HL-60/S4 treated with phorbol 12-myristate 13-acetate at 8.2 ng/mL for 4 days and 3 days (cell line): ENCODE results near the gene TEX48.

Experiments used
- in situ Hi-C: fragments of 300-500 bp; cut with MboI; formaldehyde crosslinking; loops from 2 replicates; pipeline ENCODE4 v1.15.0; 2022; ENCODE audit warnings: low sequenced_read_pairs

The TEX48 gene

DNA sequence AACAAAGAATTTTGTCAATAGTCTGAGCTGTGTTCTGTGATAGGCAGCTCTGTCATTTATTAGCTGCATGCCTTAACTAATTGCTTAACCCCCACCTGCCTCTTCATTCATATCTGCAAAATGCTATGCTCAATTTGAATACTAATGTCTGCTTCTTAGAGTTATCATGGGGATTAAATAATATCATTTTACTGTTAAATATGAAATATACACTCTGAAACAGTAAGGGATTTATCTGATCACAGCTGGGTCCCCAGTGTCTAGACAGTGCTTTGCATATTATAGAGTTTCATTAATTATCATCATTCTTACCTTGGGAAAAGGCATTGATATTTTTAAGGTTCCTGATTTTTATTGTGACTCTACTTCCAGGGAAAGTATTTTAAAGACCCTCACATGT is 12.0 kb downstream of the TEX48 start:
- in situ Hi-C loops, result loop anchor here (10.0 kb wide), 1 partner anchor 345 kb away; no protein-coding TSS in a partner anchor

DNA sequence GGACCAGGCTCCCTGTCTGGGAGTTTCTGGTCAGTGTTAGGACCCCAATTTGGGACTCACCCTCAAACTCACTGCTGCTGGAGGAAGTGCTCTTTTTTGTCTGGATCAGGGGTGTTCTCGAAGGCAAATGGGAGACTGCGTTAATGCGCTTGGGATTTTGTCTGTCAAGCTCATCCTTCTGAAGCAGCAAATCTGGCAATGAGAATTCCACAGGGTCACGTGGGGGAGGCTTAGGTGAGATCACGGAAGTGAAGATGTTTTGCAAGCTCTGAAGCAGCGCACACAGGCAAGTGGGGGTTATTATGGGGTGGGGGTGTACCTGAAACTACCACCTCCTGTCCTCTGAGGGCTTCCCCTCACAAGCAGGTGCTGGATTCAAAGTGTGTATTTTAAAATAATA is 13.8 kb downstream of the TEX48 start:
- in situ Hi-C loops, result no loop called here

DNA sequence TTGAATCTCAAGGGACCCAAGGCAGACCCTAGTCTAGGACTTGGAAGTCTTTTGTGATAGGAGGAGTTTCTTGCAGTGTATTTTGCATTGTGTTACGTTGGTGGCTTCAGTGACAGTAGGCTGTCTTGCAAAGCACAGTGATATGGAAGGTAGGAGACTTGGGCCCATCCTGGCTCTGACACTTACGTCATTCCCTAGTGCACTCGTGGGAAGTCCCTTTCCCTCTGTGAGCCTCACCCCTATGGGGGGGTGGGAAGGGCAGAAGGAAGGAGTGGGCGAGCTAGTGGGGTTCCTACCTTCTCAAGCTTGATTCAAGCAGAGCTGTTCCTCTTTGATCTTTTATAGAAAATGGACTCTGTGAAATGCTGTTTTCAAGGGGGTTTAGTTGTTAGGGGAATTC is 15.1 kb downstream of the TEX48 start:
- in situ Hi-C loops, result no loop called here

DNA sequence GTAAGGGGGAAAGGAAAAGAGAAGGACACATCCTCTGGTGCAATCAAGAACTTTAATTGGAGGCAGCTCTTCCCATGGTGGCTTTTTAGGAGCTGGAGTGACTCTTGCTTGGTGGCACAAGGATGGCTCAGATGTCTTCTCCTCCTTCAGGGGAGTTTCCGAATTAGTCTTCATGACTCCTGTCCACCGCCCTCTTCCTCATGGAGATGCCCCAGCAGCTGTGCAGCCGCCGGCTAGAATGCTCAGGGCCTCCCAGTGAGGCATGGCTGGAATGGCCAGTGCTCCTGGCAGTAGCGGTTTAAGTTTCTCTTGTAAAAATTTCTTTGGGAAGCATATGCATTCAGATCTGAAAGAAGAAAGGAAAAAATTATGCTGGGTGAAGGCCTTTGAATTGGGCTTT is 15.6 kb downstream of the TEX48 start:
- in situ Hi-C loops, result no loop called here

DNA sequence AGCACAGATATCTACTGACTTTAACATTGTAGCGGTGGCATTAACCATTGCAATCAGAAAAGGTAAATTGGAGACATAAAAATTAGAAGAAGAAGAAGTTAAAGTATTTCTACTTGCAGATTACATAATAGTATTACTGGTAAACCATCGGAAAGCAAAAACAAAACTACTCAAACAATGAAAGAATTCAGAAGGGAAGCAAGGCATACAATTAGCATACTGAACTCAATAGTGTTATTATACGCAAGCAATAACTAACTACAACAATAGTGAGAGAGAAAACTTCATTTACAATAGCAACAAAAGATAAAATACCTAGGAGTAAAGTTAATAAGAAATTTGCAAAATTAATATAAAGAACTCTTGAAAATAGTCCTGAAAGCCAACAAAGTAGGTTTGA is 17.8 kb downstream of the TEX48 start:
- in situ Hi-C loops, result no loop called here

DNA sequence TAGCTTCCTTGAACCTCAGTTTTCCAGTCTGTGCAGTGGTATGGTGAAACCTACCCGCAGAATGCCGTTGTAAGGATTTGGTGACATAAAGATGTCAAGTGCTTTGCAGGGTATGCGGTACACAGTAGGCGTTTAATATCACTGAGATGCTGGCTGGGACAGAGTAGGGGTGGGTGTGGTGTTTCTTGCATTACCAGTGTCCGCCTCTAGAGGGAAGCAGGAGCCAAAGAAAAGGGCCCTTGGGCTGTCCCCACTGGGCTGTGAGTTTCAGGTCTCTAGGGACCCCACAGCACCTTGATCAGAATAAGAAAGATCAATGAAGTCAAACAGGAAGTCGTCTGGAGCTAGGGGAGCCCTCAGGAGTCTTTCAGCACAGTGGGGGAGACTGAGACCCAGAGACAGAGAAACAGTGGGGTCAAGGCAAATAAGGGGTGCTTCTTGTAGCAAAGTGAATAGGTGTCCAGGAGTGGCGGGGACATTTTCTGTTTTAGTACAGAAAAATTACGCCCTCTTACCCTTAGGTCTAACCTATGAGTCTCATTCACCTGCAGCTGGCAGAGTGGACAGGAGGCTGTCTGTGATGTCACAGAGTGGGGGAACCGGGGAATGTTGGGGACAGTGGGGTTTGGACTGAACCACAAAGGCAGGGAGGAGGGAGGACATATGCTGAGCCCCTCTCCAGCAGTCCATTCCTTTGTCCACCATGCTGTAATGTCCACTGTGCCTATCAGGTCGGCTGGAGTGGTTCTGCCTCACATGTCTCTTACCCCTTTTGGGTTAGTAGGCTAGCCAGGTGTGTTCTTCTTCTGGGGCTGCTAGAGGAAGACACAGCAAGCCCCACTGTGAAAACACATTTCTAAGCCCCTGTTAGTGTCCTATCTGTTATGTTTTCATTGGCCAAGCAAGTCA is 19.7 kb downstream of the TEX48 start:
- in situ Hi-C loops, result no loop called here

DNA sequence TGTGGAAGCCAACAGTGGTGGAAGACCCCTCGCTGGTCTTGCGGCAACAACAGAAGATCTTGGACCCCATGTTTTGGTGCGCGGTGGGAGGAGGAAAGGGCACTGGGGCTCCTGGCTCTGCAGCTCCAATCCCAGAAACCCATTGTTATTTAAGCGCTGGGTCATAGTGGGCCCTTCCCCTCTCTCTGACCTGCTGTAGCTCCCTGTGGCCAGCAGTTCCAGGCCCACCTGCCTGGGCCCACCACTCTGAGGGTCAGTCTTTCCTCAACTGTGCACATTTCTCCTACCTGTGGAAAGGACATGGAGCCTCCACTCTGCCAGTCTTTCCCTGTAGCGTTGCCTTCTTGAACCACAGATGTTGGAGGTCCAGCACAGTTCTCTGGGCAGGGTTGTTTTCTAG is 24.3 kb downstream of the TEX48 start, which contains the start of gene TEX53:
TSS of gene TEX53 (minus strand) at position 101 of the 400 bp plus-strand sequence. CDS start at position 70, 31 bp downstream.
- in situ Hi-C loops, result loop anchor here (10.0 kb wide), 2 partner anchors 153 to 243 kb away; partner anchors contain the start of gene WHRN

DNA sequence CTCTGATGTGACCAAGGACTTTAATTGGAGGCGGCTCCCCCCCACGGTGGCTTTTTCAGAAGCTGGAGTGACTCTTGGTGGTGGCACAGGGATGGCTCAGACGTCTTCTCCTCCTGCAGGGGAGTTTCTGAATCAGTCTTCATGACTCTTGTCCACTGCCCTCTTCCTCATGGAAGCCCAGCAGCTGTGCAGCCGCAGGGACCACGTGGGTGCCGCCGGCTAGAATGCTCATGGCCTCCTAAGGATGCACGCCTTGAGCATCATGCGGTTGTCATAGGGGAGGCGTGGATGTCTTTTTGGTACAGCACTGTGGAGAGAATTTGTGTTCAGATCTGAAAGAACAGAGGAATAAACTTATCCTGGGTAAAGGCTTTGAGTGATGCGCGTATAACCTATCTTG is 25.7 kb downstream of the TEX48 start:
- in situ Hi-C loops, result loop anchor here (10.0 kb wide), 2 partner anchors 152 to 242 kb away; partner anchors contain the start of gene WHRN

DNA sequence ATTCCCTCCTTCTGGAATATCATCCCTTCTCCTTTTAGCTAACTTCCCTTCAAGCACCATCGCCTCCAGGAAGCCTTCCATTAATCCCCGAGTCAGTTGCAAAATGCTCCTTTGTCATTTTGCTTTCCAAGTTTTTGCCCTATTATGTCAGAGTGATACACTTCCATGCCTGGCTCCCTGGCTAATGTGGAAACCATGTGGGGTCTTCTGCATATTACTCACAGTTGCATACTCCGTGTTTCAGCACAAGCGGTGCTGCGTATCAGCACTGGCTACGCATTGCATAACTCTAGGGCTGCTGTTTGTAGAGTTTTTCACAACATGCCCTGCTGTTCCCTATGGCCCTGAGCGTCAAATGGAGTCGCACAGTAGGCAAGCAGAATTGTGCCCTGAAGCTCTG is 26.3 kb downstream of the TEX48 start:
- in situ Hi-C loops, result loop anchor here (10.0 kb wide), 2 partner anchors 151 to 241 kb away; partner anchors contain the start of gene WHRN

DNA sequence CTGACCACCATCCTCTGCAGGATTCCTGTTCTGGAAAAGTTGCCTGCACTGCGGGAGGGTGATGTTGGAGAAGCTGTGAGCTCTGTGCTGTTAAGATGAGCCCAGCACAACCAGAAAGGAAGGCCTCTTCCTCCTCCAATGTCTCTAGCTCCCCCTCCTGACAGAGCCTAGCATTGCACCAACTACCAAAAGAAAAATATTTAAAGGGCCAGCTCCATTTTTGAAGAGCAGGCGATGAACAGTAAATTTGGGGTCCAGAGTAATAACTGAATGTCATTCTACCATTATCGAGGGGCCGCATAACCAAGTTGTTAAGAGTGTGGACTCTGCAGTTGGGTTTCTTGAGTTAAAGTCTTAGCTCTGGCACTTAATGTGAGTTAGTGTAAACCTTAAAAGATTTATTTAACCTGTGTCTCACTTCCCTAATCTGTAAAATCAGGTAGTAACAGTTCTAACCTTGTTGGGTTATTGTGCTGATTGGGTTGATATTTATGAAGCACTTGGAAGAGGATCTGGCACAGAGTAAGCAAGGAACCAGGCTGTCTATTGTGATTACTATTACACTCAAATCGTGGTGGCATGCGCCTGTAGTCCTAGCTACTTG is 28.3 kb downstream of the TEX48 start:
- in situ Hi-C loops, result loop anchor here (10.0 kb wide), 2 partner anchors 149 to 239 kb away; partner anchors contain the start of gene WHRN

DNA sequence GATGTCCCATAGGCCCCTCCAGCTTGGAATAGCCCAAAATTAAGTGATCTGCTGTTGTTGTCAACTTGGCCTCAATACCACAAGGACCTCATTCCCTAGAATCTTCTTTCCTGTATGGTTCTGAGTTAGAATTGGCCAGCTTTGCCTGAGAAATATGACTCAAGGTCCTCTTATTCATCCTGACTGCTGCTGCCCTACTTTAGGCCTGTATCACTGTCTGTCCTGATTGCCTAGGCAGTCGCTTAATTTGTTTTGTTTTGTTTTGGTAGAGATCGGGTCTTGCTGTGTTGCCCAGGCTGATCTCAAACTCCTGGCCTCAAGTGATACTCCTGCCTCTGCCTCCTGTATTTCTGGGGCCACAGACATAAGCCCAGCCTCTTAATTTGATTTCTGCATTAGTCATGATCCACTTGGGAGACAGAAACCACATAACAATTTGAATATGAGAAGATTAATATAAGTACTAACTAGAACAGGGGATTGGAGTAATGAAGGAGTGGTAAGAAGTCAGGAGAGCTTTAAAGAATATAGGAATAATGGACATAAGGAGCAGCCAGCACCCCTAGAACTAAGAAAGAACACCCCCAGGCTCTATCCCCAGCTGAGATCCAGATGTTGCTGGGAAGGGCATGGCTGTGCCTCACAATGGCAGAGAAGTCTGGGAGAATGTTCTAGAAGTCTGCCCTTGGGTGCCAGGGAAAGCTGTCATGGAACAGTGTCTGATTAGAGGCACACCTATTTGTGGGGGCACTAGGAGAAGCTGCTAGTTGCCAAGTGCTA is 29.0 kb downstream of the TEX48 start:
- in situ Hi-C loops, result loop anchor here (10.0 kb wide), 2 partner anchors 148 to 238 kb away; partner anchors contain the start of gene WHRN

DNA sequence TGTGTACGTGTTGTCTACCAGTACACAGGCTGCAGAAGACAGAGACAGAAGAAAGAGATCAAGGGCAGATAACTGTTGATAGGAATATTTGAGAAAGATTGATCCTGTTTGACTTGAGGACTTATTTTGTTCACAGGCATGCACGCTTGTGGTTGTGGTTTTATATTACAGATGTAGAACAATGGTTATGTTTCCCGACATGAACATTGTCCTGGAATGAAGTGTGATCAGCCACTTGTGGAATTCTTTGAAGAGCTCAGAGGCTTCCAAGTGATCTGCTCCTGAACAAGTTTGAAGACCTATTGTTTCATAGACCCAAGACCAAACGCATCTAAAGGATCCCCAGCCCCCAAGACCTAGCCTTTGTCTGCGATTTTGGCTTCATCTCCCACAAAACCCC is 38.1 kb downstream of the TEX48 start:
- in situ Hi-C loops, result loop anchor here (10.0 kb wide), 1 partner anchor 209 kb away; no protein-coding TSS in a partner anchor

DNA sequence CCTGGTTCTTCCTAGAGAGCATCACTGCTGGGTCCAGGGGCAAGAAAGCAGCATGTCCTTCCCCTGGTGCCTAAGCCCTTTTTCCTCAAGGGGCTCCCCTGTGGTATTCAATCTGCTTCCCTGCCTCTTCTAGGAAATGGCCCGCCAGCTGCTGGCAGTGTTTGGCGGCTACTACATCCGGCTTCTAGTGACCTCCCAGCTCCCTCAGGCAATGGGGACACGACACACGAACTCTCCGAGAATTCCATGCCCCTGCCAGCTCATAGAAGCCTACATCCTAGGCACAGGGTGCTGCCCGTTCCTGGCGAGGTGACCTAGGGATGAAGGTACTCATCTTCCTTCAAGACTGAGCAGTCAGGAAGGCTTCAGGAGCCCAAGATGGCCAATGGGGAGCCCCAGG is 39.0 kb downstream of the TEX48 start:
- in situ Hi-C loops, result loop anchor here (10.0 kb wide), 1 partner anchor 208 kb away; no protein-coding TSS in a partner anchor

DNA sequence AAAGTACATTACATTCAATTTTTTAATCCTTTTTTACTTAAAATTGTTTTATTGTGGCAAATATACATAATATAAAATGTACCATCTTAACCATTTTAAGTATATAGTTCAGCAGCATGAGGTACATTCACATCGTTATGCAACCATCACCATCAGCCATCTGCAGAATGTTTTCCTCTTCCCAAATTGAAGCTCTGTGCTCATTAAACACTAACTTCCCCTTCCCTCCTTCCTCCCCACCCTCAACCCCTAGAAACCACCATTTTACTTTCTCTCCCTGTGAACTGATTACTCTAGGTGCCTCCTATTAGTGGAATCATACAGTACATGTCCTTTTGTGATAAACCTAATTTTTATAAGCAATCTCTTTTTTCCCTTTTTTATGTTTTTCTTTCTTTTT is 40.0 kb downstream of the TEX48 start:
- in situ Hi-C loops, result loop anchor here (10.0 kb wide), 1 partner anchor 207 kb away; no protein-coding TSS in a partner anchor

DNA sequence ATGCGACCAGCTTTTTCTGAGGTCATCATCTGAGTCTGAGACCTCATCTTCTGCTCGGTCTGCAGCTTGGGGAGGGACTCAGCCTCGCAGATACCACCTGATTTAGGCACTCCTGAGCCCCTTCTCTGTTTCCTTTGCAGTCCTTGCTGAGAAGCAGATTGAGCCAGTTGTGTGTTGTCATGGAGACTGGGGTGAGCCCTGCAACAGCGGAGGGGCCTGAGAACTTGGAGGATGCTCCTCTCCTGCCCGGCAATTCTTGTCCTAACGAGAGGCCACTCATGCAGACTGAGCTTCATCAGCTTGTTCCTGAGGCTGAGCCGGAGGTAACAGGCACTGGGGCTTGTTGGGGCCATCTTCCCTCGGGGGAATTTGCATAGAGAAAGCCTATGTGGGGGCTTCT is 43.6 kb downstream of the TEX48 start:
- in situ Hi-C loops, result no loop called here

DNA sequence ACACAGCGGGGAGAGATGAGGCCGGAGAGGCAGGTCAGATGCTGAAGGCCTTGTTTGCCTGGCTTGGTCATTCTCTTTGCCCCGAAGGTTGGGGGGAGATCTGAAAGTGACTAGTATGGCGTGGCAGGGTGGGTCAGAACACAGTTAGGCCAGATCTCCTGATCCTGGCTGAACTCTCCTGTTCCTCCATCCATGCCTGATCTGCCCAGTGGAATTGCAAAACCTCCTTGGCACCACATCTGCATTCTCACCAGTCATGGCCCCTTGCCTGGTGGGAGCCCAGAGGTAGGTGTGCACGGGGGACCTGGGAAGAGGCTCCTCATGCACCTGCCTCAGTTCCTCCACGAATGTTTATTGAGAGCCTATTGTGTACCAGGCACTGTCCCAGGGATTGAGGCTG is 47.6 kb downstream of the TEX48 start:
- in situ Hi-C loops, result no loop called here

DNA sequence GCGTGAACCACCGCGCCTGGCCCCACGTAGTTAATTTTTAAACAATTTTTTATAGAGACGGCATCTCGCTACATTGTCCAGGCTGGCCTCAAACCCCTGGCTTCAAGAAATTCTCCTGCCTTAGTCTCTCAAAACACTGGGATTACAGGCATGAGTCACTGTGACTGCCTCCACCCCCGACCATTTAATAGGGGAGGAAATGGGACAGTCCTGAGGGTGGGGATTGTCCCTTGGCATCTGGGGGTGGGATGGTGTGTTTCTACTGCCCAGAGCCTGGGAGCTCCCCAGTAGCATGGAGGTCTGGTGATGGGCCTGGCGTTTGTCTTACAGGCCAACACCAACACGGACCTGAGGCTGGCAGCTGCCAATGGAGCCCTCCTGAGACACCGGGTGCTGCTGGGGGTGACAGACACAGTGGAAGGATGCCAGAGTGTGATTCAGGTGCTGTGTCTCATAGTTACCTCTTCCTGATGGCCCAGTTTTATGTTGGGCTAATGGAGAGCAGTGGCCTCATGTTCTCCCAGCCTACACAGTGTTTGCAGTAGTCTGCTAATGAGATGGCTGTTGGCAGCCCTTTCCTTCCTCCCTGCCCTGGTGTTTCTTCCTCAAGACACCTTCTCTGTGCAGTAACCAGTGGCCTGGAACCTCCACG is 48.4 kb downstream of the TEX48 start:
- in situ Hi-C loops, result no loop called here

DNA sequence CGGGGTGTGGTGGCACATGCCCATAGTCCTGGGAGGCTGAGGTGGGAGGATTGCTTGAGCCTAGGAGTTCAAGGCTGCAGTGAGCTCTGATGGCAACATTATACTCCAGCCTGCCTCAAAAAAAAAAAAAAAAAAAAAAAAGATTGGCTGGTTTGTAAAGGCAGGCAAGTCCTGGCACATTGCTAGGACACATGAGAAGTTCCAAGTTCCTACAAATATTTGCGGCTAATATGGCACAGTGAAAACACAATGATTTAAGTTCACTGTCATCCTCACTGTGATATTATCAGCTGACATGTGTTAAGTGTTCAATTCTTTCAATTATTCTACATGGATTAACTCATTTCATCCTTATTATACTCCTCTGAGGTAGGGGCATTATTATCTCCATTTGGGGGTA is 50.8 kb downstream of the TEX48 start:
- in situ Hi-C loops, result no loop called here

DNA sequence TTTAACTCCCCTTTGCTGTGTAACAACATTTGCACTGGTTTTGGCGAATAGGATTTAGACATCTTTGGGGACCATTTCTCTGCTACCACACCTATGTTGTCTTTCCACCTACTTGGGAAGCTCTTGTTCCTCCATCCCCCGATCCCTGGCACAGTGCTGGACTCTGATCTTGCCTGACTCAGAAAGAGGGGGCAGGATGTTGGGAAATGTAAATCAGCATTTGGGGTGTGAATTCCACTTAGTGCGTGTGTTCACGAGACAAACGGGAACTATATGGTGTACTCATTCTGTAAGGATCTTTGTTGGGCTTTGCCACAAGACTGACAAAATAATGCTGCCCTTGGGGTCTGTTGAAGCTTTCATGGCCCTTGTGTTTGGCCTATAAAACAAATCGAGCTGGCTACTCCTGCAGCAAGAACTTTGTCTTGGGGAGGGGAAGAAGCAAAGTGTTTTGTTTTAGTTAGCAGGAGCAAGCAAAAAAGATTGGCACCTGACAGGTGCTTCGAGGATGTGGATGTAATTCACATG is 52.4 kb downstream of the TEX48 start:
- in situ Hi-C loops, result no loop called here

DNA sequence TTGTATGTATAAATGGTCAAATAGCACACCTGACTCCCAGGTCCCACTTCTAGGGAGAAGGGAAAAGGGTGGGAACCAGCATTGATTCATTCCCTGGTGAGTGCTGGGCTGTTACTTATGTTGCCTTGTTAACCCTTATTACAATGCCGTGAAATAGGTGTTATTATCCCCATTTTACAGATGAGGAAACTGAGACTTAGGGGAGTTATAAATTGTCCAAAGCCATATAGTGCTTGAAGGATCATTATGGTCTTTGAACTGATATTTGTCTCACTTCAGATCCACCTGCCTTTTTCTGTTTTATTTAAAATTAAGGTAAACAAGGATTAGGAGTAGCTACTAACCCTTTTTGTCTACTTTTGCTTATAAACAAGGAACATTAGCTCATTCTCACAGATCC is 54.4 kb downstream of the TEX48 start:
- in situ Hi-C loops, result no loop called here
